ENCODE data around the gene BRI3.
A peak's percentile ranks its signal among the peaks of the same experiment; 100 is the strongest.

The BRI3 gene

GRCh38 chr7:98280791-98281756, at the start of gene BRI3:
BRI3 (plus strand) TSS chr7:98281686; CDS start chr7:98281796, 110 bp downstream.
- DNase-seq: peak; percentile 92

- DNase-seq: no peak
Measured at GRCh38 chr7:98232263-98232585, 49.3 kb upstream of the BRI3 start.

GRCh38 chr7:98232799-98233198, 48.7 kb upstream of the BRI3 start:
- no peak for DNase-seq

DNA sequence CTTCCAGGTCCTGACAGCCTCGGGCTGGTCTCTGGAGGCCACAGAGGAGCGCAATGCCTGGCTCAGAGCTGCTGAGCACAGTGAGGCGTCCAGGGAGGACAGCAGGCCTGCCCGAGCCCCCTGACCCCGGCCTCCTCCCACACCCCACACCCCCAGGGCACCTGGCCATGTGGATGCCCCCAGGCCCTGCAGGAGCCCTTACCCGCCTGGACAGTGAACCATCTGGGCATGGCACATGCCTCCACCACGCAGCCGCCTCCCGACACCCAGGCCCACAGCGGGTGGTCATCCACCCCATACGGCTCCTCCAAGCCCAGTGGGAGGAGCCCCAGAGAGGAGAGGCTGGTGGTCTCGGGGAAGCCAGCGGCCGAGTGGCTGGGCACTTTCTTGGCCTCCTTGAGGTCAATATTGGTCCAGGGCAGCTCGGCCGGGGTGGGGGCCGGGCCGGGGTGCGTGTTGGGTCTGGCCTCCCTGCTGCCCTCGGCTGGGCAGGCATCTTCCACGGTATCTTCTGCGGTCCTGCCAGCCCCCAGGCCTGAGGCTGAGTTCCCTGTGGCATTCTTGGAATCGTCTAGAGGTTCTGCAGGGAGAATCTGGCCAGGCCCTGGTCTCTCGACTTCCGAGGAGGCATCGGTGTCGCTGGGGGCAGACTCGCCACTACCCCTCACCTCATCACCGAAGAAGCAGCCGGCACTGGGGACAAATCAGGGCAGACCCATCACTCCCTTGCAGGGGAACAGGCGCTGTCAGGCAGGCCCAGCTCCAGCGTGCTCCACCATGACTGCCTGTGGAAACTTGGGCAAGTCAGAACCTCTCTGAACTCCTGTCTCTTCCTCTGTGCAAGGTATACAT, 48.0 kb upstream of the BRI3 start:
- no peak for DNase-seq

DNA sequence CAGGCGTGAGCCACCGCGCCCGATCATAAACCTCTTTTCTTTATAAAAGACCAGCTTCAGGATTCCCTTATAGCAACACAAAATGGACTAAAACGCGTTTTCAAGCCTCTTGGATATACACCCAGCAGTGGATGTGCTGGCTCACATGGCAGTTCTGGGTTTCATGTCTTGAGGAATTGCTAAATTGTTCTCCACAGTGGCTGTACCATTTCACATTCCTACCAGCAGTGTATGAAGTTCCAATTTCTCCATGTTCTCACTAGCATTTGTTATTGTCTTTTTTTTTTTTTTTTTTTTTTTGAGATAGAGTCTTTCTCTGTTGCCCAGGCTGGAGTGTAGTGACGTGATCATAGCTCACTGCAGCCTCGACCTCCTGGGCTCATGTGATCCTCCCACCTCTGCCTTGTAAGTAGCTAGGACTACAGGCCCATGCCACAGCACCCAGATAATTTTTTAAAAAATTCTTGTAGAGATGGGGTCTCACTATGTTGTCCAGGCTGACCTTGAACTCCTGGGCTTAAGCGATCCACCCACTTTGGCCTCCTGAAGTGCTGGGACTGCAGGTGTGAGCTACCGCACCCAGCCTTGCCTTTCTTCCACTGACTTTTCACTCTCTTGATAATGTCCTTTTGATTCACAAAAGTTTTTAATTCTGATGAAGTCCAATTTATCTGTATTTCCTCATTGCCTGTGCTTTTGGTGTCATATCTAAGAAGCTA, 46.9 kb upstream of the BRI3 start:
- DNase-seq: no peak

DNA sequence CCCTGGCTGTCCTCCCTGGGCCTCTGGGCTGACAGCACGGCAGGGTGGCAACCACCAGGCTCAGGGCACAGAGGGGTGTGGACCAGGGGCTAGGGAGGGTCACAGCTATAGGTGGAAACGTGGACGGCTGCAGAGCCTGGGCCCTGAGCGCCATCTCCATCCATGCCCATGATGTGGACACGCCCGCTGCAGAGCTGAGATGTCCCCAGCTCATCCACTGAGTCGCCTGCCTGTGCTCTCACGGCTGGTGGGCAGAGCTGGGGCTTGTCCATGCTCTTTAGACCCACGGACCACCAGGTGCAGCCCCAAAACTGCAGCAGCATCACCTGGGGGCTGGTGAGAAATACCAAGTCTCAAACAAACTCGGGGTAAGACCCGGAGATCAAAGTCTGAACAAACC, 45.6 kb upstream of the BRI3 start:
- DNase-seq: no peak

DNA sequence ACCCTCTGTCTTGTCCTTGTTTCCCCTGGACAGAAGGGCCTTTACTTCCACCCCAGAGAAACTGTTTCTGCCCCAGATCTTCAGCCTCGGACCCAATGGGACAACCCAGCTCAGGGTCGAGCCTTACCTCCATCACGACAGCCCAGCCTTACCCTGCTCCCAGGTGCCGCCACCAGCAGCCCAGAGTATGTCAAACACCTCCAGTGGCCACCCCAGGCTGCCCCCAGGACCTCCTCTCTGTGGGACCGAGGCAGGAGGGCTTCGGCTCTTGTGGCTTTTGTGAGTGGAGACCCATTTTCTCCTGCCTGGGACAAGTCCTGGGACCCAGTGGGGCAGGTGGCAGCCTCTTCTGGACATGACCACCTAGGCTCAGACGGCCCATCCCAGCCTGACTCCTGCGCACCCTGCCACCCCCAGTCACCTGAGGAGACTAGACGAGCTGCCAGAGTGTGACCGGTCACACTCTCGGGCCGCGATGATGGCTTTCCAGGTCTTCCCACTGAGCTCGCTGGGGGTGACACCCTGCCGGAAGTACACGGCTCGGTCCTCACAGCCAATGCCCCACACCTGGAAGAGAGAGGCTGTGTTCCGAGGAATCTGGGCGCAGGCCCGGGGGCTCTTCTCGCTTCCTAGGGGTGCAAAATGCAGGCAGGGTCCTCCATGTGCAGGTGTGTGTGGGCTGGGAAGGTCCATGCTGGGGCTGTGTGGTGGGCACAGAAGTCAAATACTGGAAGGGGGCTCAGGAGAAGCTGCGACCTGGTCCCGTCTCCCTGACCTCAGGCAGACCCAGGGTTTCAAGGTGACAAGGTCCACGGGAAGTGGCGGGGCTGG, 44.9 kb upstream of the BRI3 start:
- DNase-seq: no peak

DNA sequence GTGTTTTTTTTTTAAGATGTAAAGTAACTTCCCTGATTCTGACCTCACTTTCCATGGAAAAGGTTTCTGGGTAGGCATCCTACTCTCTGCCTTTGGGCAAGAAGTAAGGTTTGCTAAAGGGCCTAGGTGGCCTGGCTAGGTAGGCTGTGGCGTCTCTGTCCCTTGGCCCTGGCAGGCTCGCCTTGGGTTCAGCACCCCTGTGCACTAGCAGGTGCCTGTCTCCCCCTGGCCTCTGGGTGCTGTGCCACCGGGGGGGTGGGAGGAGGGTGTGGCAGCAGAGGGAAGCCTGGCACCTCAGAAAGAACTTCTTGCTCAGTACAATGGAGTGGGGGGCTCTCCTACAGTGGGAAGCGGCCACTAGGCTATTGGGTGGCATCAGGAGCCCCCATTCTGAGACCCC, 43.4 kb upstream of the BRI3 start:
- no peak for DNase-seq

- no peak for DNase-seq
Measured at GRCh38 chr7:98238976-98239375, 42.5 kb upstream of the BRI3 start.

- no peak for DNase-seq
Measured at GRCh38 chr7:98240961-98241673, 40.4 kb upstream of the BRI3 start.

- DNase-seq: no peak
Measured at GRCh38 chr7:98241674-98242241, 39.7 kb upstream of the BRI3 start.

GRCh38 chr7:98242342-98242741, 39.1 kb upstream of the BRI3 start:
- DNase-seq: no peak

DNA sequence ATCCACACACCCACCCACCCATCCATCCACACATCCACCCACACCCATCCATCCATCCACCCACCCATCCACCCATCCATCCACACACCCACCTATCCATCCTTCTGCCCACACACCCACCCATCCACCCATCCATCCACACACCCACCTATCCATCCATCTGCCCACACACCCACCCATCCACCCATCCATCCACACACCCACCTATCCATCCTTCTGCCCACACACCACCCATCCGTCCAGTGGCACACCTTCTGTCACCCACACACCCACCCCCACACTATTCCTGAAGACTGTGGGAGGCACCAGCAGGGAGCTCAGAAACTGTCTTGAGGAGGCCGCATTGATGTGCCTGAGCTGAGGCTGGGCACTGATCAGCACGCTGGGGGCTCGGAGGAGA, 38.6 kb upstream of the BRI3 start:
- DNase-seq: no peak

DNA sequence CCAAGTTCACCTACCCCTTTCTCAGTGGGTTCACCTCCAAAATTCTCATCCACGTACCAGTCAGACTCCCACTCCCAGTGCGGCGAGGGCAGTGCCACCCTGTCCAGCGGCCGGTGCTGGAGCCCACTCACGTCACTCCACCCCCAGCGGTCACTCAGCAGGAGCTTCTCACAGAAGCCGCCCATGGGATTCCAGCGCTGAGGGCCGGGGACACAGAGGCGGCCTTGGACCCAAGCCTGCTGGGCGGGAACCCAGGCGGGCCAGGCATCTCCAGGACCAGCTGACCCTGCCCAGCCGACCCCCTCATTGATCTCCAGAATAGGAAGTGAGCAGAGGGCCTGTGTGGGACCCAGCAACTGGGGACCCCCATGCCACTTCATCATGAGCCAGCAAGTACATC, 36.6 kb upstream of the BRI3 start:
- DNase-seq: no peak

DNA sequence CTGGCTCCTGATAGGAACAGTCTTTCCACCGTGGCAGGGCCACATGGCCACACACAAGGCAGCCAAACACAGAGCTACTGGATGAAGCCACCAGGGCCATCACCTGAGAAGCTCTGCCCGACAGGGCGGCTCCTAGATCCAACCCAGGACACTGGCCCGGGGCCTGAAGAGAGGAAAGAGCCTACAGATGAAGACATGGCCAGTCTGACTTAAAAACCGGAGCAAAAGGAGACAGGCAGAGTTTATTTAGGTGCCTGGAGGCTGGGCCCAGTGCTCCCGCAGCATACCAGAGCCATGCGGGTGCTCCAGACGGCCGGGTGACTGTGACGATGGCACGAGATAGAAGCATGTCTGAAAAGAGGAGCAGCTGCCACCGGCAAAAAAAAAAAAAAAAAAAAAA, 33.3 kb upstream of the BRI3 start:
- no peak for DNase-seq

DNA sequence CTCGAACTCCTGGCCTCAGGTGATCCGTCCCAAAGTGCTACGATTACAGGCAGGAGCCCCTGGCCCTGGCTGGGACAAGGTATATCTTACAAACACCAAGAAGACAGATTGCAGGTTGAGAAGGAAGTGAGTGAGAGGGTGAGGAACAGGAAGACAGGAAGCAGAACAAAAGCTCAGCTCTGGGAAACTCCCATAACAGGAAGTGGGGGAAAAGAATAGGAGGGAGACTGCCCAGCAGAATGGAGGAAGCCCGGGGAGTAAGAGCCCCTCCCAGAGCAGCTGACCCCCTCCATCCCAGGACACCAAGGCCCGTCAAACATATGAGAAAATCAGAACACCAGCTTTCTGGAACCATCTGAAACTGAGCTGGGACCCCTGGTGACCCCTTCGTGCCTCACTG, 32.4 kb upstream of the BRI3 start:
- no peak for DNase-seq

DNA sequence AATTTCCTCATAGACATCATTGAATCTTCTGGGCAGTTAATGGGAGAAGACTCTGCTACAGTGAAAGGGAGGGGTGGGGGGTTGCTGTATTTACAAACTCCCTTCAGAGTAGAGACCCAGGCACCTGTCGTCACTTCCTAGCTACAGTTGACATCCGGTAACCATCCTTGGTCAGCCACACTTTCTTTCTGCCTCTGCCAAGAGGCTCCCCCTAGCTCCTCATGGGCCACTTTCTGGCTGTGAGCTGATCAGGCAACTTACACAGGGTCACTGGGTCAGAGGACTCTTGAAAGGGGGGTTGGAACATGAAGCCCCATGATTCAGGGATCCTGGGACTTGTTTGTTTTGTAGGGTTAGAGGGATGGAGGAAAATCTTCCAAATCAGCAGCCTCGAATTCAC, 30.7 kb upstream of the BRI3 start:
- DNase-seq: no peak

DNA sequence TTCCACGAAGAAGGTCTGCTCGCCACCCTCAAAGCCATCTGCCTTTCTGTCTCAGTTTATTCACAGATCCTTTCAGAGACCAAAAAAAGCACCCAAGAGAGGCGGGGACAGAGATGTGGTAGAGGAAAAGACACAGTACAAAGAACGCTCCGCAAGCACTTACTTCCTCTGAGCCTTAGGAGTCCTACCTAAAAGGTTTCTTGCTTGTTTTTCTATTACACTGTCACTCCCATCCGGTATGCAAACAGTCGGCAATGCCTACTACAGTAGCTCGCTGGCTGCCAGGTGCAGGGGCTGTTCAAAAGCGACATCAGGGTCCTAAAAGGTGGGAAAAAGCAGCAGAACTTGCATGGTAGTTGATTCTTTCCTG, 30.3 kb upstream of the BRI3 start:
- no peak for DNase-seq

GRCh38 chr7:98251601-98252424, 29.7 kb upstream of the BRI3 start, which contains the start of gene TECPR1:
TECPR1 (minus strand) TSS chr7:98252232; CDS start chr7:98246146, 6,086 bp downstream.
- DNase-seq: peak; percentile 94

DNA sequence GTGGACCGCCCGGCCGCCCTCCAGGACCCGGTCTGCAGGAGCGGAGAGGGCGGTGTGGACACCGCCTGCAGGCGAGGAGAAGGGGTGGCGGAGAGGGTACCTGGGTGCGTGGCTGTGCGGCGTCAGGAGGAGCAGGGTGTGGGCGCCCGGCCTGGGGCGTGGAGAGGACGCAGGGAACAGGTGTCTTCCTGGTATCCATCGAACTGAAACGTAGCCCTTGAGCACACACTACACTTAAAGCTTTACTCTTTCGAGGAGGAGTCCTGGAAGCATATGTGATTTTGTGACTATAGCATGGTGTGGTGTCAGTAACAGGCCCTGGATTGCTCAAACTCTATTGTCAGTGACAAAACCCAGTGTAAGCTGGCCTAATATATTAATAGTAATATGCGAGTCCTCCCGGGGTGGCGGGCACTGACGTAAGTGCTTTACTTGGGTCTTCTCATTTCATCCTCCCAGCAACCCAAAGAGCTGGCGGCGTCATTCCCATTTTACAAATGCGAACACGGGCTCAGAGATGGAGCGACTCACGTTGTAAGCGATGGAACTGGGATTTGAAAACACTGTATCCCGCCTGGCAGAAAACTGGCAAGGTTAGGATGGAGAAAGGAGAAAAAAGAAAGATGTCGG, 28.9 kb upstream of the BRI3 start:
- DNase-seq: no peak
